SK-N-SH treated with all-trans-retinoic acid at 6 μM for 48 hours (cell line): ENCODE measurements around the gene AGGF1.

Source experiments
- ATAC-seq: fragments of 200-7000 bp; cut with Tn5 transposase; 3 replicates; pipeline ENCODE4 v1.9.1; 2020; ENCODE audit warnings: mild to moderate bottlenecking, moderate library complexity
- ARNTL ChIP-seq: fragments of 450-650 bp; formaldehyde crosslinking; IDR thresholded peaks from 2 replicates; pipeline ENCODE4 v1.5.0; 2020; ENCODE audit warnings: low read depth, mild to moderate bottlenecking, moderate library complexity, borderline replicate concordance
- BACH2 ChIP-seq: fragments of 250-450 bp; sonication (Bioruptor Pico); IDR thresholded peaks from 2 replicates; pipeline ENCODE4 v1.9.0; 2021; ENCODE audit warnings: mild to moderate bottlenecking, borderline replicate concordance
- CSDC2 ChIP-seq: fragments of 250-450 bp; sonication (Bioruptor Pico); IDR thresholded peaks from 2 replicates; pipeline ENCODE4 v1.5.0; 2020; ENCODE audit warnings: mild to moderate bottlenecking, moderate library complexity
- ESRRG ChIP-seq: fragments of 250-450 bp; sonication (Bioruptor Pico); IDR thresholded peaks from 2 replicates; pipeline ENCODE4 v1.6.1; 2021; ENCODE audit warnings: mild to moderate bottlenecking
- GLIS3 ChIP-seq: fragments of 250-450 bp; sonication (Bioruptor Pico); IDR thresholded peaks from 2 replicates; pipeline ENCODE4 v1.5.0; 2020; ENCODE audit warnings: mild to moderate bottlenecking, moderate library complexity
- ISL1 ChIP-seq: fragments of 250-450 bp; sonication (Bioruptor Pico); IDR thresholded peaks from 2 replicates; pipeline ENCODE4 v2.1.2; 2022; ENCODE audit warnings: mild to moderate bottlenecking, moderate library complexity
- OSR1 ChIP-seq: fragments of 250-450 bp; sonication (Bioruptor Pico); IDR thresholded peaks from 2 replicates; pipeline ENCODE4 v1.8.0; 2022; ENCODE audit warnings: moderate library complexity, mild to moderate bottlenecking, inconsistent platforms
- PPARA ChIP-seq: fragments of 250-450 bp; sonication (Bioruptor Pico); IDR thresholded peaks from 2 replicates; pipeline ENCODE4 v1.5.0; 2020; ENCODE audit warnings: mild to moderate bottlenecking, borderline replicate concordance
- RARB ChIP-seq: fragments of 250-450 bp; sonication (Bioruptor Pico); IDR thresholded peaks from 2 replicates; pipeline ENCODE4 v1.8.0; 2021; ENCODE audit warnings: mild to moderate bottlenecking, moderate library complexity
- TCF4 ChIP-seq: fragments of 250-450 bp; sonication (Bioruptor Pico); IDR thresholded peaks from 2 replicates; pipeline ENCODE4 v1.8.0; 2021; ENCODE audit warnings: mild to moderate bottlenecking, moderate library complexity, borderline replicate concordance
- TOX ChIP-seq: fragments of 250-450 bp; sonication (Bioruptor Pico); IDR thresholded peaks from 2 replicates; pipeline ENCODE4 v1.8.0; 2021; ENCODE audit warnings: mild to moderate bottlenecking, moderate library complexity, borderline replicate concordance
- TSHZ2 ChIP-seq: fragments of 250-450 bp; sonication (Bioruptor Pico); IDR thresholded peaks from 2 replicates; pipeline ENCODE4 v1.5.0; 2020; ENCODE audit warnings: mild to moderate bottlenecking, moderate library complexity
- ZC3H10 ChIP-seq: fragments of 250-450 bp; sonication (Bioruptor Pico); IDR thresholded peaks from 2 replicates; pipeline ENCODE4 v1.5.1; 2021; ENCODE audit warnings: mild to moderate bottlenecking, moderate library complexity
- ZFP3 ChIP-seq: fragments of 250-450 bp; sonication (Bioruptor Pico); IDR thresholded peaks from 2 replicates; pipeline ENCODE4 v1.5.0; 2020; ENCODE audit warnings: mild to moderate bottlenecking, moderate library complexity
- ZNF565 ChIP-seq: fragments of 450-650 bp; formaldehyde crosslinking; conservative IDR thresholded peaks from 2 replicates; pipeline ENCODE4 v1.5.0; 2020; ENCODE audit warnings: low read depth, mild to moderate bottlenecking, moderate library complexity
- ZNF70 ChIP-seq: fragments of 450-650 bp; formaldehyde crosslinking; IDR thresholded peaks from 2 replicates; pipeline ENCODE4 v1.5.0; 2020; ENCODE audit warnings: mild to moderate bottlenecking, moderate library complexity
- ZNF8 ChIP-seq: fragments of 450-650 bp; formaldehyde crosslinking; IDR thresholded peaks from 2 replicates; pipeline ENCODE4 v1.5.0; 2020; ENCODE audit warnings: mild to moderate bottlenecking, moderate library complexity
- TF ChIP-seq, protein P1 (sequence below): fragments of 250-450 bp; sonication (Bioruptor Pico); IDR thresholded peaks from 2 replicates; pipeline ENCODE4 v1.5.1; 2020; ENCODE audit warnings: low read depth, mild to moderate bottlenecking, moderate library complexity
- TF ChIP-seq, protein P2 (sequence below): fragments of 250-450 bp; sonication (Bioruptor Pico); IDR thresholded peaks from 2 replicates; pipeline ENCODE4 v1.8.0; 2021; ENCODE audit warnings: low read depth, mild to moderate bottlenecking, moderate library complexity, borderline replicate concordance
- TF ChIP-seq, protein P3 (sequence below): fragments of 250-450 bp; sonication (Bioruptor Pico); IDR thresholded peaks from 2 replicates; pipeline ENCODE4 v1.8.0; 2020; ENCODE audit warnings: mild to moderate bottlenecking, moderate library complexity, borderline replicate concordance
- TF ChIP-seq, protein P4 (sequence below): fragments of 250-450 bp; sonication (Bioruptor Pico); IDR thresholded peaks from 2 replicates; pipeline ENCODE4 v1.5.1; 2021; ENCODE audit warnings: mild to moderate bottlenecking, moderate library complexity

Gene AGGF1

GRCh38 chr5:77080905-77081304 lies 50.7 kb downstream of the AGGF1 start:
- no peak for ATAC-seq
- TF ChIP-seq, protein P1, sequence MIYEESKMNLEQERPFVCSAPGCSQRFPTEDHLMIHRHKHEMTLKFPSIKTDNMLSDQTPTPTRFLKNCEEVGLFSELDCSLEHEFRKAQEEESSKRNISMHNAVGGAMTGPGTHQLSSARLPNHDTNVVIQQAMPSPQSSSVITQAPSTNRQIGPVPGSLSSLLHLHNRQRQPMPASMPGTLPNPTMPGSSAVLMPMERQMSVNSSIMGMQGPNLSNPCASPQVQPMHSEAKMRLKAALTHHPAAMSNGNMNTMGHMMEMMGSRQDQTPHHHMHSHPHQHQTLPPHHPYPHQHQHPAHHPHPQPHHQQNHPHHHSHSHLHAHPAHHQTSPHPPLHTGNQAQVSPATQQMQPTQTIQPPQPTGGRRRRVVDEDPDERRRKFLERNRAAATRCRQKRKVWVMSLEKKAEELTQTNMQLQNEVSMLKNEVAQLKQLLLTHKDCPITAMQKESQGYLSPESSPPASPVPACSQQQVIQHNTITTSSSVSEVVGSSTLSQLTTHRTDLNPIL (CRISPR knock-in tag), result no peak
- no peak for TF ChIP-seq ZNF565 (CRISPR knock-in tag)
- TF ChIP-seq ZFP3 (CRISPR knock-in tag), result no peak
- TF ChIP-seq, protein P2, sequence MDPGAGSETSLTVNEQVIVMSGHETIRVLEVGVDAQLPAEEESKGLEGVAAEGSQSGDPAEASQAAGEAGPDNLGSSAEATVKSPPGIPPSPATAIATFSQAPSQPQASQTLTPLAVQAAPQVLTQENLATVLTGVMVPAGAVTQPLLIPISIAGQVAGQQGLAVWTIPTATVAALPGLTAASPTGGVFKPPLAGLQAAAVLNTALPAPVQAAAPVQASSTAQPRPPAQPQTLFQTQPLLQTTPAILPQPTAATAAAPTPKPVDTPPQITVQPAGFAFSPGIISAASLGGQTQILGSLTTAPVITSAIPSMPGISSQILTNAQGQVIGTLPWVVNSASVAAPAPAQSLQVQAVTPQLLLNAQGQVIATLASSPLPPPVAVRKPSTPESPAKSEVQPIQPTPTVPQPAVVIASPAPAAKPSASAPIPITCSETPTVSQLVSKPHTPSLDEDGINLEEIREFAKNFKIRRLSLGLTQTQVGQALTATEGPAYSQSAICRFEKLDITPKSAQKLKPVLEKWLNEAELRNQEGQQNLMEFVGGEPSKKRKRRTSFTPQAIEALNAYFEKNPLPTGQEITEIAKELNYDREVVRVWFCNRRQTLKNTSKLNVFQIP (CRISPR knock-in tag), result no peak
- no peak for TF ChIP-seq PPARA (CRISPR knock-in tag)
- no peak for TF ChIP-seq GLIS3 (CRISPR knock-in tag)
- no peak for TF ChIP-seq BACH2
- no peak for TF ChIP-seq ESRRG (CRISPR knock-in tag)
- TF ChIP-seq TOX (CRISPR knock-in tag), result no peak
- TF ChIP-seq ISL1 (CRISPR knock-in tag), result no peak
- TF ChIP-seq, protein P3, sequence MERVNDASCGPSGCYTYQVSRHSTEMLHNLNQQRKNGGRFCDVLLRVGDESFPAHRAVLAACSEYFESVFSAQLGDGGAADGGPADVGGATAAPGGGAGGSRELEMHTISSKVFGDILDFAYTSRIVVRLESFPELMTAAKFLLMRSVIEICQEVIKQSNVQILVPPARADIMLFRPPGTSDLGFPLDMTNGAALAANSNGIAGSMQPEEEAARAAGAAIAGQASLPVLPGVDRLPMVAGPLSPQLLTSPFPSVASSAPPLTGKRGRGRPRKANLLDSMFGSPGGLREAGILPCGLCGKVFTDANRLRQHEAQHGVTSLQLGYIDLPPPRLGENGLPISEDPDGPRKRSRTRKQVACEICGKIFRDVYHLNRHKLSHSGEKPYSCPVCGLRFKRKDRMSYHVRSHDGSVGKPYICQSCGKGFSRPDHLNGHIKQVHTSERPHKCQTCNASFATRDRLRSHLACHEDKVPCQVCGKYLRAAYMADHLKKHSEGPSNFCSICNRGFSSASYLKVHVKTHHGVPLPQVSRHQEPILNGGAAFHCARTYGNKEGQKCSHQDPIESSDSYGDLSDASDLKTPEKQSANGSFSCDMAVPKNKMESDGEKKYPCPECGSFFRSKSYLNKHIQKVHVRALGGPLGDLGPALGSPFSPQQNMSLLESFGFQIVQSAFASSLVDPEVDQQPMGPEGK (CRISPR knock-in tag), result no peak
- TF ChIP-seq TCF4 (CRISPR knock-in tag), result no peak
- TF ChIP-seq, all 23 proteins: peak for 0

- TF ChIP-seq CSDC2 (no peak), OSR1 (CRISPR knock-in tag) (no peak), ZNF565 (CRISPR knock-in tag) (no peak), GLIS3 (CRISPR knock-in tag) (no peak)
- no peak for ATAC-seq
These were observed 52.1 kb downstream of the AGGF1 start for GRCh38 chr5:77082280-77082679.

DNA sequence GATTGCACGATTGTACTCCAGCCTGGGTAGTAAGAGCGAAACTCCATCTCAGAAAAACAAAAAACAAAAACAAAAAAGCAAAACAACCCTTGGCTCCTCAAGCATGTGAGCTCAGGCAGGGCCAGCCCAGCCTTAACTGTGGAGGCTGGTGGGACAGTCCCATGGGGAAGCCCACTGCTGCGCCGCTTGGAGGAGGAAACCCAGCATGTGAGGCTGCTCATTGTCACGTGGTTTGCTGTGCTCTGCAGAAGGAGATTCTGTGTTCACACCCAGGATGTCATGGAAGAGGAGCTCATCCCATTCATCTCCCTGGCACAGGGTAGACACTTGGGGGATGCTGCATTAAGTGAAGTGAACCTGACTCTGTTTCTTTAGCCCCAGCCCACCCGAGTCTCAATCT lies 52.9 kb downstream of the AGGF1 start:
- ATAC-seq, result no peak
- no peak for TF ChIP-seq BACH2
- no peak for TF ChIP-seq ZNF8 (CRISPR knock-in tag)
- no peak for TF ChIP-seq PPARA (CRISPR knock-in tag)
- TF ChIP-seq, protein P2 (CRISPR knock-in tag), result no peak
- no peak for TF ChIP-seq ZNF565 (CRISPR knock-in tag)
- TF ChIP-seq ZNF70 (CRISPR knock-in tag), result no peak
- no peak for TF ChIP-seq TSHZ2 (CRISPR knock-in tag)
- no peak for TF ChIP-seq OSR1 (CRISPR knock-in tag)
- TF ChIP-seq RARB (CRISPR knock-in tag), result no peak
- TF ChIP-seq, protein P4, sequence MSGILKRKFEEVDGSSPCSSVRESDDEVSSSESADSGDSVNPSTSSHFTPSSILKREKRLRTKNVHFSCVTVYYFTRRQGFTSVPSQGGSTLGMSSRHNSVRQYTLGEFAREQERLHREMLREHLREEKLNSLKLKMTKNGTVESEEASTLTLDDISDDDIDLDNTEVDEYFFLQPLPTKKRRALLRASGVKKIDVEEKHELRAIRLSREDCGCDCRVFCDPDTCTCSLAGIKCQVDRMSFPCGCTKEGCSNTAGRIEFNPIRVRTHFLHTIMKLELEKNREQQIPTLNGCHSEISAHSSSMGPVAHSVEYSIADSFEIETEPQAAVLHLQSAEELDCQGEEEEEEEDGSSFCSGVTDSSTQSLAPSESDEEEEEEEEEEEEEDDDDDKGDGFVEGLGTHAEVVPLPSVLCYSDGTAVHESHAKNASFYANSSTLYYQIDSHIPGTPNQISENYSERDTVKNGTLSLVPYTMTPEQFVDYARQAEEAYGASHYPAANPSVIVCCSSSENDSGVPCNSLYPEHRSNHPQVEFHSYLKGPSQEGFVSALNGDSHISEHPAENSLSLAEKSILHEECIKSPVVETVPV (CRISPR knock-in tag), result no peak
- no peak for TF ChIP-seq ISL1 (CRISPR knock-in tag)
- no peak for TF ChIP-seq ZFP3 (CRISPR knock-in tag)
- TF ChIP-seq ARNTL (CRISPR knock-in tag), result no peak
- no peak for TF ChIP-seq ZC3H10 (CRISPR knock-in tag)
- TF ChIP-seq, protein P3 (CRISPR knock-in tag), result no peak
- no peak for TF ChIP-seq CSDC2
